Left lobe of liver (tissue), 2 donors: Measurements from ENCODE around the gene ADIPOQ. TPM values are rescaled to one million over a fixed set of nuclear protein-coding genes. Genes with fewer than 3 reads are reported as not detected.
A peak's percentile ranks its signal among the peaks of the same experiment; 100 is the strongest.
"Not testable (repeated sequence)": the region's sequence is repeated elsewhere in the genome, so short reads cannot be mapped to it uniquely, and the experiment has no call there.

Experiments
- ATAC-seq: fragments of 200-7000 bp; cut with Tn5 transposase; one replicate; pipeline ENCODE4 v1.9.1; 2020; ENCODE audit warnings: mild to moderate bottlenecking, moderate library complexity
- DNase-seq: peaks from one replicate; pipeline ENCODE4 v3.0.0-alpha.2; 2020; ENCODE audit warnings: low spot score
- total RNA-seq: library from RNA; stranded (reverse); gene quantifications from one replicate; pipeline ENCODE4 v1.2.1, GENCODE V29; 2021
- donor health status: DM: no; HTN: no; CAD: no; lungs with moderate emphysema.
- donor health status: DM: no; HTN: yes; CAD: no.

ADIPOQ gene
- total RNA-seq, 1 donor from 2014 or later = not detected

GRCh38 chr3:186826410-186826975 lies 16.0 kb upstream of the ADIPOQ start:
- DNase-seq = peak; percentile 21
- ATAC-seq = peak; percentile 26

- DNase-seq (peak; percentile 85), ATAC-seq (peak; percentile 97)
Measured at GRCh38 chr3:186826976-186827857, 15.3 kb upstream of the ADIPOQ start.

GRCh38 chr3:186828340-186828739 lies 14.2 kb upstream of the ADIPOQ start:
- no peak for ATAC-seq
- no peak for DNase-seq

GRCh38 chr3:186831798-186832197 lies 10.7 kb upstream of the ADIPOQ start:
- ATAC-seq (no peak), DNase-seq (no peak)

- DNase-seq = no peak
- ATAC-seq = no peak
Measured at GRCh38 chr3:186832276-186832675, 10.2 kb upstream of the ADIPOQ start.

- DNase-seq (no peak), ATAC-seq (peak; percentile 64)
Measured at GRCh38 chr3:186839874-186840641, 2.5 kb upstream of the ADIPOQ start.

- no peak for ATAC-seq
Measured at GRCh38 chr3:186841620-186842019, 890 bp upstream of the ADIPOQ start.

GRCh38 chr3:186843039-186843432 lies 526 bp downstream of the ADIPOQ start:
- no peak for DNase-seq
- no peak for ATAC-seq

More at GRCh38 chr3:186841620-186842019, 890 bp upstream of the ADIPOQ start:
- no peak for DNase-seq

GRCh38 chr3:186844908-186845307 lies 2.4 kb downstream of the ADIPOQ start:
- DNase-seq (no peak), ATAC-seq (no peak)

GRCh38 chr3:186845756-186846155 lies 3.2 kb downstream of the ADIPOQ start:
- DNase-seq (no peak), ATAC-seq (peak; percentile 24)

- DNase-seq (no peak), ATAC-seq (no peak)
Measured at GRCh38 chr3:186847437-186847836, 4.9 kb downstream of the ADIPOQ start.

GRCh38 chr3:186849374-186849975 lies 7.0 kb downstream of the ADIPOQ start:
- DNase-seq (no peak), ATAC-seq (peak; percentile 85)

- not testable (repeated sequence) for ATAC-seq, DNase-seq
Measured at GRCh38 chr3:186851835-186852234, 9.3 kb downstream of the ADIPOQ start.

- no peak for ATAC-seq
- DNase-seq = no peak
Measured at GRCh38 chr3:186852994-186853393, 10.5 kb downstream of the ADIPOQ start.

- ATAC-seq (no peak), DNase-seq (no peak)
Measured at GRCh38 chr3:186854146-186854545, 11.6 kb downstream of the ADIPOQ start.

GRCh38 chr3:186854954-186855353 lies 12.4 kb downstream of the ADIPOQ start:
- ATAC-seq (peak; percentile 31), DNase-seq (no peak)

GRCh38 chr3:186857743-186858142 lies 15.2 kb downstream of the ADIPOQ start:
- ATAC-seq = no peak

GRCh38 chr3:186865215-186865853 lies 22.8 kb downstream of the ADIPOQ start:
- not testable (repeated sequence) for DNase-seq, ATAC-seq

More at GRCh38 chr3:186857743-186858142, 15.2 kb downstream of the ADIPOQ start:
- DNase-seq = no peak

GRCh38 chr3:186866095-186866494 lies 23.6 kb downstream of the ADIPOQ start:
- not testable (repeated sequence) for DNase-seq, ATAC-seq
